BJ (cell line): ENCODE results near the gene KRTAP10-6. TPM values are rescaled to one million over a fixed set of nuclear protein-coding genes. Genes with fewer than 3 reads are reported as not detected.

Source experiments
- CTCF ChIA-PET: fragments of 350-600 bp; formaldehyde crosslinking; extraction: SDS; loops from one replicate; lab custom pipeline; 2021; ENCODE audit warnings: antibody characterized with exemption, inconsistent platforms; lab: Yijun Ruan, JAX
- POLR2A ChIA-PET: fragments of 300-600 bp; sonication (Branson Sonifier 250); formaldehyde crosslinking; extraction: SDS; loops from one replicate; lab custom pipeline; 2021; ENCODE audit warnings: antibody characterized with exemption; lab: Charles Lee
- DNase-seq: peaks from one replicate; pipeline ENCODE4 v3.0.0-alpha.2; 2011; ENCODE audit warnings: low read depth
- H3K27me3 ChIP-seq: 2 replicates; pipeline ENCODE4 v1.6.0; 2011; ENCODE audit warnings: low read length; ENCODE audit not compliant: control insufficient read depth, insufficient read depth
- H3K36me3 ChIP-seq: 2 replicates; pipeline ENCODE4 v1.5.1; 2011; ENCODE audit warnings: low read length; ENCODE audit not compliant: control insufficient read depth, insufficient read depth
- H3K4me3 ChIP-seq: 2 replicates; pipeline ENCODE4 v1.5.1; 2011; ENCODE audit warnings: low read depth, mild to moderate bottlenecking, control low read depth, low read length
- polyA plus RNA-seq: library from polyadenylated mRNA; depleted of rRNA; stranded (reverse); fragments of >200 nt; gene quantifications from 2 replicates; pipeline ENCODE4 v1.2.3, GENCODE V29; 2011
- TF ChIP-seq, protein P1 (sequence below): IDR thresholded peaks from 2 replicates; pipeline ENCODE4 v1.5.1; 2011; ENCODE audit warnings: low read depth, mild to moderate bottlenecking, control low read depth, inconsistent platforms, low read length, moderate library complexity; ENCODE audit not compliant: insufficient read depth

KRTAP10-6 gene
- polyA plus RNA-seq, 1 experiment, result not detected

DNA sequence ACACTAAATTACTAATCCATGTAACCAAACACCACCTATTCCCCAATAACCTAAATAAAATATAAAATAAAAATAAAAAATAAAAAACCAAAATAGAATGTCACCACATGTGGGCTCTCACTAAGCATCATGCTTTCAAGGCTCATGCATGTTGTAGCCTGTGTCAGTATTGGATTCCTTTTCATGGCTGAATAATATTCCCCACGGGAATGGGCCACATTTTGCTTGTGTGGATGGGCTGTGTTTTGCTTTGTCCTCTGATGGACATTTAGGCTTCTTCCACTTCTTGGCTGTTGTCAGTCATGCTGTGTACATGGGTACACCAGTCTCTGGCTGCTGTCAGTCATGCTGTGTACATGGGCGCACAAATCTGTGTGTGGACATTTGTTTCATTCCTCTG, 3.2 kb downstream of the KRTAP10-6 start:
- H3K4me3 ChIP-seq, result no peak overlapping the region
- peaks cover 4% of the 10 kb centered on the region; the same call in 1 of the 2 replicates for H3K27me3 ChIP-seq
- TF ChIP-seq, protein P1, sequence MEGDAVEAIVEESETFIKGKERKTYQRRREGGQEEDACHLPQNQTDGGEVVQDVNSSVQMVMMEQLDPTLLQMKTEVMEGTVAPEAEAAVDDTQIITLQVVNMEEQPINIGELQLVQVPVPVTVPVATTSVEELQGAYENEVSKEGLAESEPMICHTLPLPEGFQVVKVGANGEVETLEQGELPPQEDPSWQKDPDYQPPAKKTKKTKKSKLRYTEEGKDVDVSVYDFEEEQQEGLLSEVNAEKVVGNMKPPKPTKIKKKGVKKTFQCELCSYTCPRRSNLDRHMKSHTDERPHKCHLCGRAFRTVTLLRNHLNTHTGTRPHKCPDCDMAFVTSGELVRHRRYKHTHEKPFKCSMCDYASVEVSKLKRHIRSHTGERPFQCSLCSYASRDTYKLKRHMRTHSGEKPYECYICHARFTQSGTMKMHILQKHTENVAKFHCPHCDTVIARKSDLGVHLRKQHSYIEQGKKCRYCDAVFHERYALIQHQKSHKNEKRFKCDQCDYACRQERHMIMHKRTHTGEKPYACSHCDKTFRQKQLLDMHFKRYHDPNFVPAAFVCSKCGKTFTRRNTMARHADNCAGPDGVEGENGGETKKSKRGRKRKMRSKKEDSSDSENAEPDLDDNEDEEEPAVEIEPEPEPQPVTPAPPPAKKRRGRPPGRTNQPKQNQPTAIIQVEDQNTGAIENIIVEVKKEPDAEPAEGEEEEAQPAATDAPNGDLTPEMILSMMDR, result no peak
- POLR2A ChIA-PET, result no interaction called here
- CTCF ChIA-PET, result no interaction called here
- no peak for DNase-seq
- no peaks in the 10 kb centered on the region for H3K36me3 ChIP-seq

DNA sequence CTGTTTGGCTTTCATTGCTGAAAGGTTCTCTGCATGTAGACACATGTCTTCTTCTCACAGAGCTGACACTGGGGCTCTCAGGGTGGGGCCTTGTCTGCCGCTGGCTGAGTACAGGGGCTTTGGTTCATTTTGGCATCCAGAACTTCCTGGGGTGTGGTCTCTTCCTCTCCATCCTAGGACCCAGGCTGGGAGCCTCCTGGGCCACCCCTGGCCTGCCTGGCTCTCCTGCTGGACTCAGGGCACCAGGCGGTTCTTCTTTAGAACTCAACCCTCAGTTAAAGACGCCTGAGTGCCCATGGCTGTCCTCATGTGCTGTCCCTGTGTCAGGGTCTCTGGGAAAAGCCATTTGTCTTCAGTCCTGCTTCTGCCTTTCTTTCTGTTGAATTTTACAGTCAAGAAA, 6.4 kb downstream of the KRTAP10-6 start:
- no peak overlapping the region for H3K4me3 ChIP-seq
- TF ChIP-seq, protein P1, result no peak
- ChIA-PET POLR2A (no interaction called here), CTCF (no interaction called here)
- DNase-seq, result no peak
- no peaks in the 10 kb centered on the region for H3K27me3 ChIP-seq
- no peaks in the 10 kb centered on the region for H3K36me3 ChIP-seq

DNA sequence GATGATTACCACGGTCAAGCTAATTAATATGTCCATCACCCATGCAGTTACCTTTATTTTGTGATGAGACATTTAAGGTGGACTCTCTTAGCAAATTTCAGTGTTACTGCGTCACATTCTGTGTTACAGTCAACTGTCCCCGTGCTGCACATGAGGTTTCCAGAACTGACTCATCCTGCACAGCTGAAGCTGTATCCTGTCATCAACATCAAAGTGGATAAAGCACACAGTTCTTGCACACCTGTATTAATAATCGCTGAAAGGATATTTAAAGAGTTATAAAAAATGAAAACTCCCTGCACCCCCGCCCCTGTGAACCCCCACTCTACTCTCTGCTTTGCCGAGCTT, 8.5 kb downstream of the KRTAP10-6 start:
- no peak overlapping the region for H3K4me3 ChIP-seq
- H3K27me3 ChIP-seq, result no peaks in the 10 kb centered on the region
- POLR2A ChIA-PET, result no interaction called here
- no peaks in the 10 kb centered on the region for H3K36me3 ChIP-seq
- DNase-seq, result no peak
- TF ChIP-seq, protein P1, result no peak
- CTCF ChIA-PET, result no interaction called here

DNA sequence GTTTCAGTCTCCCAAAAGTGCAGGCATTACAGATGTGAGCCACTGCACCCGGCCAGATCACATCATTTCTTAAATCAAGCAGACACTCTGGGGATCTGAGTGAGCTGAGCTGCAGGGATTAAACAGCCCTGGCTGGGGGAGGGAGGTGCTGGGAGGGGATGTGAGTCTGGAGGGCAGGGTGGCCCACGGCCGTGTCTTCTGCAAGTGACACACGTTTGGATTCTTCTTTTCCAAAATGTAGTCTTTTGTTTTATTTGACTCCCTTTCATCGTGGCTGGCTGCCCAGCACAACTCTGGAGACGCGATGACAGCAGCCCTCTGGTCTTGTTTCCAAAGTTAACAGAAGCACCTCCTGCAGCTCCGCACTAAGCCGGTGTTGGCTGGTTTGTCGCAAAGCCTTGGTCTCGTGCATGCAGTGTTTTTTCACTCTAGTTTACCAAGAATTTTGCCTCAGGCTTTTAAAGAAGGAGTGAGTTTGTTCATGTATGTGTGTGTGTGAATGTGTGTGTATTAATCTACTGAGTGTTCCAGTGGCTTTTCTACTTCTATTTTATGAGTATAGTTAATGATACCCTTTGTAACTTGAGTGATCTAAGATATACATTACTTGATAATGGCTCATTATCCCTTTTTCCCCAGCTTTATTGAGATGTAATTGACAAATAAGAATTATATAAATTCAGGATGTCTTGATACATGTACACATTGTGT, 9.1 kb downstream of the KRTAP10-6 start:
- ChIA-PET POLR2A (no interaction called here), CTCF (no interaction called here)
- no peak for DNase-seq
- Histone ChIP-seq H3K36me3 (no peaks in the 10 kb centered on the region), H3K4me3 (no peak overlapping the region), H3K27me3 (no peaks in the 10 kb centered on the region)
- TF ChIP-seq, protein P1, result no peak

DNA sequence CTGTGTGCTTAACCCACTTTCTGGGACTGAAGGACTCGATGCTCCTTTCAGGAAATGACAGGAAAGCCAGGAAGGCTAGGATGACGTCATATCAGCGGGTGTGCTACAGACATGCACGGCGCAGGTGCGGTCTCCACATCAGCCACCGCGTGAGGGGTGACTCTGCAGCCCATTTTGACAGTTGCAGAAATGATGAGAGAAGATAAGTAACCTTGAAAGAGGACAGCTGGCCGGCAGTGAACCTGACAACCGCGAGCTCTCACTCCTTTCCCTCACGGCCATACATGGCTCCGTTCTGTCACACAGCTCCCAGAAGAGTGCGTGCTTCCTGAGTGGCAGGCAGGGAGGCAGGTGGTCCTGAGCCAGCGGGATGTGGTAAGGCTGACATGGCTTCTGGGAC, 10.2 kb downstream of the KRTAP10-6 start:
- TF ChIP-seq, protein P1, result no peak
- CTCF ChIA-PET, result no interaction called here

More for the DNA sequence above, 10.2 kb downstream of the KRTAP10-6 start:
- DNase-seq, result no peak
- no peaks in the 10 kb centered on the region for H3K27me3 ChIP-seq
- H3K4me3 ChIP-seq, result no peak overlapping the region
- no peaks in the 10 kb centered on the region for H3K36me3 ChIP-seq
- POLR2A ChIA-PET, result no interaction called here
